Prostate gland (tissue), 2 donors: ENCODE data around the gene HBP1. TPM values are rescaled to one million over a fixed set of nuclear protein-coding genes. Genes with fewer than 3 reads are reported as not detected.

Source experiments
- DNase-seq: peaks from one replicate; pipeline ENCODE4 v3.0.0-alpha.2; 2019; ENCODE audit warnings: low spot score
- H3K27ac ChIP-seq, 2 donors: fragments of 200-600 bp; sonication (generic); 2 replicates each; pipeline ENCODE4 v1.5.1; 2017 to 2019
- H3K27me3 ChIP-seq: fragments of 200-600 bp; sonication (generic); replicated peaks from 2 replicates; pipeline ENCODE4 v1.5.1; 2019; ENCODE audit not compliant: insufficient read depth
- H3K36me3 ChIP-seq, 2 donors: fragments of 200-600 bp; sonication (generic); 1 replicate in 1 of 2; 2 replicates in 1 of 2; pipeline versions ENCODE4 v1.5.1 to v1.8.1; 2017 to 2019
- H3K4me1 ChIP-seq: fragments of 200-600 bp; sonication (generic); replicated peaks from 2 replicates; pipeline ENCODE4 v1.5.1; 2019
- H3K4me3 ChIP-seq, 2 donors: fragments of 200-600 bp; sonication (generic); 2 replicates each; pipeline ENCODE4 v1.5.1; 2017 to 2019
- H3K9me3 ChIP-seq: fragments of 200-600 bp; sonication (generic); 2 replicates; pipeline ENCODE4 v1.5.1; 2017
- POLR2A ChIP-seq: fragments of 450-650 bp; IDR thresholded peaks from one replicate; pipeline ENCODE4 v1.6.1; 2016; ENCODE audit warnings: antibody characterized with exemption, mild to moderate bottlenecking
- POLR2AphosphoS5 ChIP-seq: sonication (generic); formaldehyde crosslinking; IDR thresholded peaks from one replicate; pipeline ENCODE4 v1.6.1; 2017; ENCODE audit warnings: antibody characterized with exemption
- WGBS: methylation state at CpG from one replicate; pipeline ENCODE4 v1.1.5; 2018; 5-methylcytosine and 5-hydroxymethylcytosine counted together
- intact Hi-C: fragments of 100-400 bp; cut with DNase I; formaldehyde crosslinking; loops from one replicate; pipeline ENCODE4 v1.14.2; 2022
- total RNA-seq, 2 donors: library from RNA; depleted of rRNA; stranded (reverse); fragments of >200 nt; gene quantifications; one replicate each; pipeline ENCODE4 v1.1.0, GENCODE V29; 2016
- TF ChIP-seq, protein P1 (sequence below), 4 experiments: fragments of 200-600 bp in 2 of 4; fragments of 450-650 bp in 2 of 4; sonication (generic) in 2 of 4; IDR thresholded peaks; 1 replicate in 3 of 4; 2 replicates in 1 of 4; pipeline ENCODE4 v1.5.1; 2016 to 2019; ENCODE audit warnings: antibody characterized with exemption in 4 of 4, mild to moderate bottlenecking in 2 of 4, moderate library complexity in 2 of 4

The HBP1 gene
- total RNA-seq, 2 donors from 2014 or later: 91.3 to 109 TPM

DNA sequence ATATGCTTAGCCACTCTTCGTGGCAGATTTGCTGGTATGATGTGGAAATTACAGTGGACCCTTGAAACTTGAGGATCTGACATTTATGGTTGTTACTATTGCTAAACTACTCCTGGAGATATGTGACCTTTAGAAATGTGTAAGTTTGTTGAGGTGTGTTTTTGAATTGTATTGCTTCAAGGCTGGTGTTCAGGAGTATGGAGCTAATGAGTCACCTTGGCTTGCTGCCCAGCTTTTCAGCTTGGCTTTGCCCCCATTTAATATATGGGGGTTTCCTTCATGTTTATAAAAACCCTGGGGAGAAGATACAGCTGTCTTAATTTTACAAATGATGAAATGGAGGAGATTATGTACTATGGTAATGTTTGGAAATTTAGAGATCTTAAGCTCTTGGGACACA is 11.6 kb downstream of the HBP1 start:
- WGBS: 22% methylated on average over 1 of the region's 1 CpG
- no peak overlapping the region for H3K27ac ChIP-seq
- TF ChIP-seq, protein P1, sequence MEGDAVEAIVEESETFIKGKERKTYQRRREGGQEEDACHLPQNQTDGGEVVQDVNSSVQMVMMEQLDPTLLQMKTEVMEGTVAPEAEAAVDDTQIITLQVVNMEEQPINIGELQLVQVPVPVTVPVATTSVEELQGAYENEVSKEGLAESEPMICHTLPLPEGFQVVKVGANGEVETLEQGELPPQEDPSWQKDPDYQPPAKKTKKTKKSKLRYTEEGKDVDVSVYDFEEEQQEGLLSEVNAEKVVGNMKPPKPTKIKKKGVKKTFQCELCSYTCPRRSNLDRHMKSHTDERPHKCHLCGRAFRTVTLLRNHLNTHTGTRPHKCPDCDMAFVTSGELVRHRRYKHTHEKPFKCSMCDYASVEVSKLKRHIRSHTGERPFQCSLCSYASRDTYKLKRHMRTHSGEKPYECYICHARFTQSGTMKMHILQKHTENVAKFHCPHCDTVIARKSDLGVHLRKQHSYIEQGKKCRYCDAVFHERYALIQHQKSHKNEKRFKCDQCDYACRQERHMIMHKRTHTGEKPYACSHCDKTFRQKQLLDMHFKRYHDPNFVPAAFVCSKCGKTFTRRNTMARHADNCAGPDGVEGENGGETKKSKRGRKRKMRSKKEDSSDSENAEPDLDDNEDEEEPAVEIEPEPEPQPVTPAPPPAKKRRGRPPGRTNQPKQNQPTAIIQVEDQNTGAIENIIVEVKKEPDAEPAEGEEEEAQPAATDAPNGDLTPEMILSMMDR (IDR thresholded peaks at IDR 0.05): no peak
- TF ChIP-seq POLR2A: no peak
- TF ChIP-seq POLR2AphosphoS5: no peak
- H3K27me3 ChIP-seq: no peaks in the 10 kb centered on the region
- peaks cover 5% of the 10 kb centered on the region for H3K4me1 ChIP-seq
- intact Hi-C loops: no loop called here
- no peak overlapping the region for H3K4me3 ChIP-seq
- H3K9me3 ChIP-seq: no peaks in the 10 kb centered on the region
- DNase-seq: no peak
- peaks cover 0 to 4% of the 10 kb centered on the region in 2 donors for H3K36me3 ChIP-seq

DNA sequence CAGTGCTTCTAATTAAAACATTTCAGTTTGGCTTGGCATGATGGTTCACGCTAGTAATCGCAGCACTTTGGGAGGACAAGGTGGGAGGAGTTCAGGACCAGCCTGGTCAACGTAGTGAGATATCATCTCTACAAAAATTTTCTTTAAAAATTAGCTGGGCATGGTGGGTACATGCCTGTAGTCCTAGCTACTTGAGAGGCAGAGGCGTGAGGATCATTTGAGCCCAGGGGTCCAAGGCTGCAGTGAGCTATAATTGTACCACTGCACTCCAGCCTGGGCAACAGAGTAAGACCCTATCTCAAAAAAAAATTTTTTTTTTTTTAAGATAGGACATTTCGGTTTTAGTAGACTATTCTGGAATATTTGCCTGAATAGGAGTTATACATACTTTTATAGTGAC is 12.4 kb downstream of the HBP1 start:
- intact Hi-C loops: no loop called here
- H3K4me3 ChIP-seq: no peak overlapping the region
- H3K36me3 ChIP-seq: peaks cover 0 to 4% of the 10 kb centered on the region in 2 donors
- no peak overlapping the region for H3K27ac ChIP-seq
- H3K27me3 ChIP-seq: no peaks in the 10 kb centered on the region
- no peaks in the 10 kb centered on the region for H3K9me3 ChIP-seq
- WGBS: 92% methylated on average over 5 of the region's 5 CpGs
- H3K4me1 ChIP-seq: peaks cover 5% of the 10 kb centered on the region
- no peak for DNase-seq
- TF ChIP-seq POLR2AphosphoS5 (no peak), POLR2A (no peak)
- TF ChIP-seq, protein P1 (IDR thresholded peaks at IDR 0.05): no peak

DNA sequence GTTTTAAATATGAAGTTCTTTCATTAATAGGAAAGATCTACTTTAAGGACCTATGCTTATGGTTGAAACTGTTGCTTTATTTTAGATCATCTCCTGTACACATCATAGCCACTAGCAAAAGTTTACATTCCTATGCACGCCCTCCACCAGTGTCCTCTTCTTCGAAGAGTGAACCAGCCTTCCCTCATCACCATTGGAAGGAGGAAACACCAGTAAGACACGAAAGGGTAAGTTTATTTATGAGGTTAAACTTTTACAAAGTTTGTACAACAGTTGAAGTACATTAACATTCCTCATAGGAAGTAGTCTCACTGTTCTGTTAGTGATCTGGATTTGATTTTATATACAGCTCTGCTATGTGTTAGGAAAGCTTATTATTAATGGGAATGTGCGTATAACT is 16.9 kb downstream of the HBP1 start:
- Histone ChIP-seq H3K36me3 (peaks cover 0 to 10% of the 10 kb centered on the region in 2 donors), H3K4me1 (no peaks in the 10 kb centered on the region), H3K27me3 (no peaks in the 10 kb centered on the region), H3K27ac (no peak overlapping the region), H3K4me3 (no peak overlapping the region), H3K9me3 (no peaks in the 10 kb centered on the region)
- 66% methylated on average over 4 of the region's 4 CpGs for WGBS
- intact Hi-C loops: no loop called here
- TF ChIP-seq, protein P1 (IDR thresholded peaks at IDR 0.05): no peak
- TF ChIP-seq POLR2AphosphoS5 (no peak), POLR2A (no peak)
- no peak for DNase-seq

DNA sequence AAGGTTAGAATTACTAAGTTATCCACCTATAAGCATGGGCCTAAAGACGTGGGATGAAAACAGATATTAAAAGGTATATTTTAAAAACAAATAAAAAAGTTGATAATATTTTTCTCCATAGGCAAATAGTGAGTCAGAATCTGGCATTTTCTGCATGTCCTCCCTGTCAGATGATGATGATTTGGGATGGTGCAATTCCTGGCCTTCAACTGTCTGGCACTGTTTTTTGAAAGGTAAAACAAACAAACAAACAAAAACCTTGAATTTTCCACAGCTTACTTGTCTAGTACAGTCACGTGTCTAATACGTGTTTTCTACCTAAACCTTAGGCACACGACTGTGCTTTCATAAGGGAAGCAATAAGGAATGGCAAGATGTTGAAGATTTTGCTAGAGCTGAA is 17.4 kb downstream of the HBP1 start:
- intact Hi-C loops: no loop called here

DNA sequence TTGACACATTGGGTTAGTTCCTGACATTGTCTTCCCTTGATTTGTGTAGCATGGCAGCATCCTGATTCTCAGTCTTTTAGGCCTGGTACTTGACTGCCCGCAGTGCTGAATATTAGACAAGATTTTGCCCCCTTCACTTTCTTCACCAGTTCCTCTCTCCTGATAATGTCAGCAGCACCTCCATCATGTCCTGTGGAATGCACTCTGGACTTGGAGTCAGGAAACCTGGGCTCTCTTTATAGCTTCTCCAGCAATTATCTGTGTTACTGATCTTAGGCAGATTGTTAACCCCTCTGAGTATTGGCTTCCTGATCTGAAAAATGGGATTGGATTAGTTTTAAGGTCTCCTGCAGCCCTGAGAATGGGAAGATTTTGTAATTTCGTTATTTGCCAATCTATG is 19.0 kb downstream of the HBP1 start:
- intact Hi-C loops: no loop called here
- no peaks in the 10 kb centered on the region for H3K9me3 ChIP-seq
- H3K27me3 ChIP-seq: no peaks in the 10 kb centered on the region
- H3K4me3 ChIP-seq: no peak overlapping the region
- H3K36me3 ChIP-seq: peaks cover 0 to 10% of the 10 kb centered on the region in 2 donors
- H3K4me1 ChIP-seq: no peaks in the 10 kb centered on the region
- TF ChIP-seq POLR2AphosphoS5: no peak
- TF ChIP-seq, protein P1 (IDR thresholded peaks at IDR 0.05): no peak
- no peak for TF ChIP-seq POLR2A
- DNase-seq: no peak
- no peak overlapping the region for H3K27ac ChIP-seq
- 76% methylated on average over 2 of the region's 2 CpGs for WGBS

More for the DNA sequence above, 17.4 kb downstream of the HBP1 start:
- no peaks in the 10 kb centered on the region for H3K4me1 ChIP-seq
- no peak for DNase-seq
- H3K27me3 ChIP-seq: no peaks in the 10 kb centered on the region
- TF ChIP-seq POLR2A: no peak
- TF ChIP-seq POLR2AphosphoS5: no peak
- TF ChIP-seq, protein P1 (IDR thresholded peaks at IDR 0.05): no peak
- H3K4me3 ChIP-seq: no peak overlapping the region
- H3K27ac ChIP-seq: no peak overlapping the region
- 91% methylated on average over 4 of the region's 4 CpGs for WGBS
- H3K36me3 ChIP-seq: peaks cover 0 to 10% of the 10 kb centered on the region in 2 donors
- H3K9me3 ChIP-seq: no peaks in the 10 kb centered on the region
